ENCODE data around the gene COL23A1.

DNA sequence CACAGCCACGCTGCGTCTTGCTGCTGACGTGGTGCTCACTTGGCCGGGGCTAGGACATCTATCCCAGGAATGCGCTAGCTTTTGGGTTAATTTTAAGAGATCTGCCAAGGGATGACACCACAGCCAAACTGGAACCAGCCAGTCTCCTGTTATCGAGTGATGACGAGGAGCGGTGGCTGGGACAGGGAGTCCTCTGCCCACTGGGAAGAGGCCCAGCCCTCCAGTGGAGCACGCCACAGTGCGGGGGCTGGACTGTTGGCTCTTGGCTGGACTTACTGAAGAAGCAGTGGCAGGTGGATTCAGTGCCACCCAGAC, 302.4 kb downstream of the COL23A1 start:
- TF ChIP-seq CTCF (tag by site-specific recombination; IDR thresholded peaks at IDR 0.05): no peak
- no peak for TF ChIP-seq YY1 (tag by site-specific recombination; IDR thresholded peaks at IDR 0.05)
- TF ChIP-seq, protein P1, sequence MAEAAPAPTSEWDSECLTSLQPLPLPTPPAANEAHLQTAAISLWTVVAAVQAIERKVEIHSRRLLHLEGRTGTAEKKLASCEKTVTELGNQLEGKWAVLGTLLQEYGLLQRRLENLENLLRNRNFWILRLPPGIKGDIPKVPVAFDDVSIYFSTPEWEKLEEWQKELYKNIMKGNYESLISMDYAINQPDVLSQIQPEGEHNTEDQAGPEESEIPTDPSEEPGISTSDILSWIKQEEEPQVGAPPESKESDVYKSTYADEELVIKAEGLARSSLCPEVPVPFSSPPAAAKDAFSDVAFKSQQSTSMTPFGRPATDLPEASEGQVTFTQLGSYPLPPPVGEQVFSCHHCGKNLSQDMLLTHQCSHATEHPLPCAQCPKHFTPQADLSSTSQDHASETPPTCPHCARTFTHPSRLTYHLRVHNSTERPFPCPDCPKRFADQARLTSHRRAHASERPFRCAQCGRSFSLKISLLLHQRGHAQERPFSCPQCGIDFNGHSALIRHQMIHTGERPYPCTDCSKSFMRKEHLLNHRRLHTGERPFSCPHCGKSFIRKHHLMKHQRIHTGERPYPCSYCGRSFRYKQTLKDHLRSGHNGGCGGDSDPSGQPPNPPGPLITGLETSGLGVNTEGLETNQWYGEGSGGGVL (tag by site-specific recombination; IDR thresholded peaks at IDR 0.05): no peak
- no peak for TF ChIP-seq ZNF274 (IDR thresholded peaks at IDR 0.05; ENCODE audit: low read length)
- TF ChIP-seq ZNF274 (tag by site-specific recombination; IDR thresholded peaks at IDR 0.05; ENCODE audit: borderline replicate concordance): no peak
- TF ChIP-seq ZBTB1 (tag by site-specific recombination; IDR thresholded peaks at IDR 0.05): no peak
- TF ChIP-seq SP2 (tag by site-specific recombination; IDR thresholded peaks at IDR 0.05): no peak
- no peak for TF ChIP-seq ATF2 (tag by site-specific recombination; IDR thresholded peaks at IDR 0.05; ENCODE audit: low read depth)
- TF ChIP-seq MEIS1 (CRISPR knock-in tag; IDR thresholded peaks at IDR 0.05; ENCODE audit: borderline replicate concordance): no peak
- TF ChIP-seq, protein P2, sequence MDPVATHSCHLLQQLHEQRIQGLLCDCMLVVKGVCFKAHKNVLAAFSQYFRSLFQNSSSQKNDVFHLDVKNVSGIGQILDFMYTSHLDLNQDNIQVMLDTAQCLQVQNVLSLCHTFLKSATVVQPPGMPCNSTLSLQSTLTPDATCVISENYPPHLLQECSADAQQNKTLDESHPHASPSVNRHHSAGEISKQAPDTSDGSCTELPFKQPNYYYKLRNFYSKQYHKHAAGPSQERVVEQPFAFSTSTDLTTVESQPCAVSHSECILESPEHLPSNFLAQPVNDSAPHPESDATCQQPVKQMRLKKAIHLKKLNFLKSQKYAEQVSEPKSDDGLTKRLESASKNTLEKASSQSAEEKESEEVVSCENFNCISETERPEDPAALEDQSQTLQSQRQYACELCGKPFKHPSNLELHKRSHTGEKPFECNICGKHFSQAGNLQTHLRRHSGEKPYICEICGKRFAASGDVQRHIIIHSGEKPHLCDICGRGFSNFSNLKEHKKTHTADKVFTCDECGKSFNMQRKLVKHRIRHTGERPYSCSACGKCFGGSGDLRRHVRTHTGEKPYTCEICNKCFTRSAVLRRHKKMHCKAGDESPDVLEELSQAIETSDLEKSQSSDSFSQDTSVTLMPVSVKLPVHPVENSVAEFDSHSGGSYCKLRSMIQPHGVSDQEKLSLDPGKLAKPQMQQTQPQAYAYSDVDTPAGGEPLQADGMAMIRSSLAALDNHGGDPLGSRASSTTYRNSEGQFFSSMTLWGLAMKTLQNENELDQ (tag by site-specific recombination; IDR thresholded peaks at IDR 0.05; ENCODE audit: low read depth): no peak
- no peak for TF ChIP-seq ZNF214 (tag by site-specific recombination; IDR thresholded peaks at IDR 0.05; ENCODE audit: borderline replicate concordance)
- no peak for TF ChIP-seq ZFP41 (tag by site-specific recombination; IDR thresholded peaks at IDR 0.05; ENCODE audit: borderline replicate concordance)
- no peak for TF ChIP-seq MZF1 (tag by site-specific recombination; IDR thresholded peaks at IDR 0.05; ENCODE audit: borderline replicate concordance)

All from HEK293 (cell line).